Uterus (tissue), 4 donors: Measurements from ENCODE around the gene RRP9. TPM values are rescaled to one million over a fixed set of nuclear protein-coding genes. Genes with fewer than 3 reads are reported as not detected.
A peak's percentile ranks its signal among the peaks of the same experiment; 100 is the strongest.

Source experiments
- DNase-seq, 2 donors: peaks; one replicate each; pipeline ENCODE4 v3.0.0-alpha.2; 2019 to 2020
- H3K27ac ChIP-seq, 2 donors: fragments of 200-600 bp; sonication (generic); 1 replicate in 1 of 2; 2 replicates in 1 of 2; pipeline ENCODE4 v1.5.1; 2016 to 2018
- H3K27me3 ChIP-seq, 2 donors: fragments of 200-600 bp; sonication (generic); one replicate each; pipeline ENCODE4 v1.5.1; 2018 to 2019; ENCODE audit warnings: control low read depth in 1 of 2
- H3K36me3 ChIP-seq, 2 donors: fragments of 200-600 bp; sonication (generic); one replicate each; pipeline ENCODE4 v1.5.1; 2019; ENCODE audit warnings: control low read depth in 1 of 2
- H3K4me1 ChIP-seq, 2 donors: fragments of 200-600 bp; sonication (generic); one replicate each; pipeline ENCODE4 v1.5.1; 2018 to 2019; ENCODE audit warnings: control low read depth in 1 of 2
- H3K4me3 ChIP-seq, 2 donors: fragments of 200-600 bp; sonication (generic); 1 replicate in 1 of 2; 2 replicates in 1 of 2; pipeline ENCODE4 v1.5.1; 2018 to 2019; ENCODE audit warnings: mild to moderate bottlenecking in 1 of 2
- H3K9me3 ChIP-seq, 2 donors: fragments of 200-600 bp; sonication (generic); one replicate each; pipeline ENCODE4 v1.5.1; 2019; ENCODE audit warnings: control low read depth in 1 of 2
- POLR2A ChIP-seq, 2 donors: fragments of 450-650 bp; IDR thresholded peaks; one replicate each; pipeline ENCODE4 v1.6.1; 2016; ENCODE audit warnings: antibody characterized with exemption in 2 of 2, mild to moderate bottlenecking in 1 of 2, moderate library complexity in 1 of 2
- intact Hi-C: fragments of 100-400 bp; cut with DNase I; formaldehyde crosslinking; loops from one replicate; pipeline ENCODE4 v1.15.1; 2023; ENCODE audit warnings: low total_unique reads
- total RNA-seq, 4 donors: library from RNA; depleted of rRNA in 3 of 4; stranded (reverse); fragments of >200 nt in 3 of 4; gene quantifications; one replicate each; pipeline versions ENCODE4 v1.1.0 to v1.2.4, GENCODE V29; 2014 to 2023
- TF ChIP-seq, protein P1 (sequence below), 4 experiments: fragments of 200-600 bp in 2 of 4; fragments of 450-650 bp in 2 of 4; sonication (generic) in 2 of 4; IDR thresholded peaks; one replicate each; pipeline ENCODE4 v1.5.1; 2016 to 2019; ENCODE audit warnings: antibody characterized with exemption in 4 of 4, mild to moderate bottlenecking in 2 of 4, moderate library complexity in 1 of 4
- donor health status: DM: yes; HTN: yes; CAD: no.

RRP9 gene
- total RNA-seq, 4 donors from 2014 or later: 4.4 to 20.5 (median 11.6) TPM

DNA sequence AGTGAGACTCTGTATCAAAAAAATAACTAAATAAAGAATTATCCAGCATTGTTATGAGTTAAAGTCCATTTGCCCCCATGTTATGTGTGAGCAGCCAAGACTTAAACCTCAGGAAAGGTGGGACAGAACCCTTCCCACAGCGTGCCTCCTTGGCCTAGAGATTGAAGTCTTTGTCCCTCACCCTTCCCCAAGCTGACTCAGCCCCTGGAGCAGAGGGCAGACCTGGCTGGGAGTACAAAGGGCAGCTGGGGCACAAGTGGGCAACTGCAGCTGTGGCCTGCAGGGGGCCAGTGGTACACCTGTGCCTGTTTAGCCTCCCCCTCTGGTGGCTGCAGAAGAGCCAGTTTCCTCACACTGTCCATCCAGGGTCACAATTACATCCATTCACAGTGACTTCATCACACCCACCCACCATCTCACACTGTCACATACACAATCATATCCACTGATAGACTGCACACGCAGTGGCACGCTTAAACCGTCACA lies 40.7 kb upstream of the RRP9 start:
- Histone ChIP-seq H3K4me1 (peaks cover 0 to 8% of the 10 kb centered on the region in 2 donors), H3K9me3 (no peaks in the 10 kb centered on the region), H3K4me3 (peak overlapping the region; percentile 45 to 53), H3K27me3 (no peaks in the 10 kb centered on the region), H3K27ac (peak overlapping the region; percentile 90 to 94), H3K36me3 (no peaks in the 10 kb centered on the region)
- intact Hi-C loops: no loop called here
- DNase-seq: no peak
- no peak for TF ChIP-seq POLR2A (IDR thresholded peaks at IDR 0.05)
- TF ChIP-seq, protein P1, sequence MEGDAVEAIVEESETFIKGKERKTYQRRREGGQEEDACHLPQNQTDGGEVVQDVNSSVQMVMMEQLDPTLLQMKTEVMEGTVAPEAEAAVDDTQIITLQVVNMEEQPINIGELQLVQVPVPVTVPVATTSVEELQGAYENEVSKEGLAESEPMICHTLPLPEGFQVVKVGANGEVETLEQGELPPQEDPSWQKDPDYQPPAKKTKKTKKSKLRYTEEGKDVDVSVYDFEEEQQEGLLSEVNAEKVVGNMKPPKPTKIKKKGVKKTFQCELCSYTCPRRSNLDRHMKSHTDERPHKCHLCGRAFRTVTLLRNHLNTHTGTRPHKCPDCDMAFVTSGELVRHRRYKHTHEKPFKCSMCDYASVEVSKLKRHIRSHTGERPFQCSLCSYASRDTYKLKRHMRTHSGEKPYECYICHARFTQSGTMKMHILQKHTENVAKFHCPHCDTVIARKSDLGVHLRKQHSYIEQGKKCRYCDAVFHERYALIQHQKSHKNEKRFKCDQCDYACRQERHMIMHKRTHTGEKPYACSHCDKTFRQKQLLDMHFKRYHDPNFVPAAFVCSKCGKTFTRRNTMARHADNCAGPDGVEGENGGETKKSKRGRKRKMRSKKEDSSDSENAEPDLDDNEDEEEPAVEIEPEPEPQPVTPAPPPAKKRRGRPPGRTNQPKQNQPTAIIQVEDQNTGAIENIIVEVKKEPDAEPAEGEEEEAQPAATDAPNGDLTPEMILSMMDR (IDR thresholded peaks at IDR 0.05): peak in 2 of 4 experiments; percentile 19 to 34

DNA sequence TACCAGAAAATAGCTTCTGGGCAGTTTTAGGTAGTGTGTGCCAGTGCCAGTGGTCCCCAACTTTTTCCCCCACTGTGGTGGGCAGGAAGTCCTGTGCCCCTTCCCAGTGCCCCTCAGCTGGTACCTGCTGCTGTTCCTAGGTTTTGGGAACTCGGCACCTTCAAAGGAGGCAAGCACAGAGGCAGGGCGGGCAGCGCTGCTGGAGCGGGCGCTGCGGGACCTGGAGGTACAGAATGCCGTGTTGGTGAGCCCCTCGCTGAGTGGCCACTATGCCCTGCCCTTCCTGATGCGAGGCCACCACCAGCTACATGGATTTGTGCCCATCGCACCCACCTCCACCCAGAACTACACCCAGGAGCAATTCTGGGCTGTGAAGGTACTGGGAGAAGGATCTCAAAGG lies 38.5 kb upstream of the RRP9 start:
- no peak overlapping the region for H3K27ac ChIP-seq
- H3K4me3 ChIP-seq: no peak overlapping the region
- intact Hi-C loops: no loop called here
- DNase-seq: no peak
- H3K4me1 ChIP-seq: peaks cover 0 to 8% of the 10 kb centered on the region in 2 donors
- H3K27me3 ChIP-seq: no peaks in the 10 kb centered on the region
- TF ChIP-seq, protein P1 (IDR thresholded peaks at IDR 0.05): no peak
- no peak for TF ChIP-seq POLR2A (IDR thresholded peaks at IDR 0.05)
- H3K9me3 ChIP-seq: no peaks in the 10 kb centered on the region
- no peaks in the 10 kb centered on the region for H3K36me3 ChIP-seq

DNA sequence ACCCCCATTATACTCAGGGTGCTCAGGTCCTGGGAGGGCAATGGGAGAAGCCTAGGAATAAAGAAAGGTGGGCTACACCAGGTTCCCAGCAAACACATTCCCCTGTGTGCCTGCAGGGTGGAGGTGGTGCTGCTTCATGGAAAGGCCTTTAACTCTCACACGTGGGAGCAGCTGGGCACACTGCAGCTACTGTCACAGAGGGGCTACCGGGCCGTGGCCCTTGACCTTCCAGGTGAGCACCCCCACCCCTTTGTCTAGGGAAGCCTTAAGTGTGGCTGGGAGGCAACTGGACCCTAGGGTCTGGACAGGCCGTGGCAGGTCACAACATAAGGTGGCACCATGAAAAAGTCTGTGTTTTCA lies 36.4 kb upstream of the RRP9 start:
- Histone ChIP-seq H3K4me3 (no peak overlapping the region), H3K27ac (no peak overlapping the region), H3K9me3 (no peaks in the 10 kb centered on the region), H3K27me3 (no peaks in the 10 kb centered on the region), H3K36me3 (no peaks in the 10 kb centered on the region), H3K4me1 (peaks cover 0 to 8% of the 10 kb centered on the region in 2 donors)
- TF ChIP-seq POLR2A (IDR thresholded peaks at IDR 0.05): no peak
- TF ChIP-seq, protein P1 (IDR thresholded peaks at IDR 0.05): no peak
- no peak for DNase-seq
- intact Hi-C loops: no loop called here

DNA sequence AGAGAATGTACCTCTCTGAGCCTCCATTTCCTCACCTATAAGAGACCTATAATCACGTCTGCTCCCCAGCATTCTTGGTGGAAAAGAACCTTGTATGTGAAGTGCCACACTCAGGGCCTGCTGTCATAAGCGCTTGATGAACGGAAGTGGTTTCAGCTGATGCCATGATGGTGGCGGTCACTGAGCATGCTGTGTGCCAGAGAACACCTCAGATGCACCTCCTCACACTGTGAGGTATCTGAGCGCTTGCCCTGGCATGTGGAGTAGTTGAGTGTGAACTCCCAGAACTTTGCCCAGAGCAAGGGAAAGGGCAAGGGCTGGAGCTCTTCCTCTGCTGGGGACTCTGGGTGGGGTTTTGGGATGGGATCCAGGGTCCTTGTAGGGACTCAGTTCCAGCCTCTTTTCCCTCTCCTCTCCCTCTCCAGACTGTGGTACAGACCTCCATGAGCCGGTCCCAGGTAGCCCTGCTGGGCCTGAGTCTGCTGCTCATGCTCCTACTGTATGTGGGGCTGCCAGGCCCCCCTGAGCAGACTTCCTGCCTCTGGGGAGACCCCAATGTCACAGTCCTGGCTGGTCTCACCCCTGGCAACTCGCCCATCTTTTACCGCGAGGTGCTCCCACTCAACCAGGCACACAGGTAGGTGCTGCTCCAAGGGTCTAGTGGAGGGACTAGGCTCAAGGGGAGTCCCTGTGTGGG lies 35.9 kb upstream of the RRP9 start:
- Histone ChIP-seq H3K27me3 (no peaks in the 10 kb centered on the region), H3K27ac (no peak overlapping the region), H3K9me3 (no peaks in the 10 kb centered on the region), H3K4me1 (peaks cover 0 to 8% of the 10 kb centered on the region in 2 donors), H3K36me3 (no peaks in the 10 kb centered on the region), H3K4me3 (no peak overlapping the region)
- DNase-seq: no peak
- TF ChIP-seq, protein P1 (IDR thresholded peaks at IDR 0.05): no peak
- no peak for TF ChIP-seq POLR2A (IDR thresholded peaks at IDR 0.05)
- intact Hi-C loops: no loop called here

DNA sequence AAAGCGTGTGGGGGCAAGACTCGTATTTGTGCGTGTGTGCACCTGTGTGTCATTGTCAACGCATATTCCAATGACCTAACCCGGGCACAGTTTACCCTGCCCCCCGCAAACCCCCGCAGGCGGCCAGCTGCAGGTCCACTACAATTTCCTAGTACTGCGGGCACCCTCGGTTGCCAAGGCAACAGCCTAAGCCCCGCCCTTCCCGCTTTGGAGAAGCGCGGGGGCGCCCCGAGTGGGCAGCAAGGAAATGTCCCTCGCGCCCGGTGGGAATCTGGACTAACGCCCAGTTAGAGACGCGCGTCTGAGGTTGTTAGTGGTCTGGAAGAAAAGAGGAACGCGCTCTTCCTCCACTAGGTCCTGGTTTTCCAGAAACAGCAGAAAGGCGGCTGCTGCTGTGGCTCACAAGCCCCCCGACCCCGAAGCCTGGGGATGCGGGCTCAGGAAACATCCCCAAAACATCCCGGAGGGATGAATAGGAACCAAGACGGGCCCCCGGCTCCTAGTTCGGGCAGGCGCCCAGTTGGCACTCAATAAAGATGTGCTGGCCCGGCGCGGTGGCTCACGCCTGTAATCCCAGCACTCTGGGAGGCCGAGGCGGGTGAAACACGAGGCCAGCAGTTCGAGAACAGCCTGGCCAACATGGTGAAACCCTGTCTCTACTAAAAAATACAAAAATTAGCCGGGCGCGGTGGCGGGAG lies 34.3 kb upstream of the RRP9 start:
- intact Hi-C loops: no loop called here
- H3K36me3 ChIP-seq: no peaks in the 10 kb centered on the region
- peak; percentile 78 to 84 for DNase-seq
- H3K9me3 ChIP-seq: no peaks in the 10 kb centered on the region
- H3K27ac ChIP-seq: peak overlapping the region; percentile 91 to 97
- H3K27me3 ChIP-seq: no peaks in the 10 kb centered on the region
- H3K4me1 ChIP-seq: peaks cover 0 to 8% of the 10 kb centered on the region in 2 donors
- no peak for TF ChIP-seq POLR2A (IDR thresholded peaks at IDR 0.05)
- TF ChIP-seq, protein P1 (IDR thresholded peaks at IDR 0.05): no peak
- H3K4me3 ChIP-seq: peak overlapping the region; percentile 58 to 96
